Panc1 (cell line): ENCODE data around the gene MYO1H. TPM values are rescaled to one million over a fixed set of nuclear protein-coding genes. Genes with fewer than 3 reads are reported as not detected.

ENCODE experiments used
- ATAC-seq: fragments of 200-7000 bp; cut with Tn5 transposase; 2 replicates; pipeline ENCODE4 v1.9.1; 2020; ENCODE audit warnings: mild to moderate bottlenecking, moderate library complexity
- BruUV-seq: library from RNA; stranded (reverse); fragments of 400-500 nt; replicated peaks from 2 replicates; lab custom pipeline; 2021; lab: Mats Ljungman, UMichigan
- CTCF ChIA-PET: fragments of 300-600 bp; sonication (Branson Sonifier 250); formaldehyde crosslinking; loops from one replicate; lab custom pipeline; 2022; ENCODE audit warnings: antibody characterized with exemption; lab: Charles Lee
- POLR2A ChIA-PET: fragments of 300-600 bp; sonication (Branson Sonifier 250); formaldehyde crosslinking; loops from one replicate; lab custom pipeline; 2022; ENCODE audit warnings: antibody characterized with exemption; lab: Charles Lee
- DNase-seq: peaks from one replicate; pipeline ENCODE4 v3.0.0-alpha.2; 2010; ENCODE audit warnings: low read depth, low spot score
- H3K27ac ChIP-seq: 2 replicates; pipeline ENCODE4 v1.5.1; 2011; ENCODE audit warnings: mild to moderate bottlenecking, low read length, inconsistent platforms
- H3K27me3 ChIP-seq: fragments of 200-500 bp; sonication (Bioruptor generic); 2 replicates; pipeline ENCODE4 v1.6.0; 2014; ENCODE audit warnings: low read length, inconsistent platforms; ENCODE audit not compliant: control insufficient read depth, insufficient read depth
- H3K36me3 ChIP-seq: fragments of 200-500 bp; sonication (Bioruptor generic); 2 replicates; pipeline ENCODE4 v1.5.1; 2014; ENCODE audit warnings: inconsistent platforms, mild to moderate bottlenecking, low read length, moderate library complexity; ENCODE audit not compliant: control insufficient read depth, insufficient read depth
- H3K4me1 ChIP-seq: 2 replicates; pipeline ENCODE4 v1.5.1; 2011; ENCODE audit warnings: inconsistent platforms, mild to moderate bottlenecking, low read length, moderate library complexity; ENCODE audit not compliant: control insufficient read depth, insufficient read depth
- H3K4me3 ChIP-seq, 2 experiments: 2 replicates each; pipeline ENCODE4 v1.5.1; 2011 to 2012; ENCODE audit warnings: low read depth in 2 of 2, low read length in 2 of 2, mild to moderate bottlenecking in 2 of 2, inconsistent platforms in 1 of 2, moderate library complexity in 1 of 2
- H3K9me3 ChIP-seq: fragments of 200-500 bp; sonication (Bioruptor generic); 2 replicates; pipeline ENCODE4 v1.5.1; 2014; ENCODE audit warnings: low read depth, mild to moderate bottlenecking, inconsistent platforms, low read length, moderate library complexity; ENCODE audit not compliant: control insufficient read depth, insufficient read depth
- POLR2AphosphoS5 ChIP-seq: IDR thresholded peaks from 2 replicates; pipeline ENCODE4 v1.6.1; 2012; ENCODE audit warnings: mild to moderate bottlenecking, low read depth, low read length, moderate library complexity
- SIN3A ChIP-seq: IDR thresholded peaks from 2 replicates; pipeline ENCODE4 v1.6.1; 2012; ENCODE audit warnings: low read depth, mild to moderate bottlenecking, low read length, moderate library complexity, borderline replicate concordance; ENCODE audit not compliant: insufficient read depth
- TCF7L2 ChIP-seq: IDR thresholded peaks from 2 replicates; pipeline ENCODE4 v1.6.1; 2011; ENCODE audit warnings: mild to moderate bottlenecking, low read depth, low read length, inconsistent platforms
- in situ Hi-C: cut with HindIII; loops from 2 replicates; pipeline ENCODE4 v1.10.0; 2016; ENCODE audit warnings: low sequenced_read_pairs, low pct_unique_long_range_greater_than_20kb
- intact Hi-C: fragments of 100-400 bp; cut with micrococcal nuclease; formaldehyde crosslinking; loops from one replicate; pipeline ENCODE4 v1.10.0; 2022; ENCODE audit not compliant: unreplicated experiment
- total RNA-seq: library from RNA; stranded (reverse); gene quantifications from one replicate; pipeline ENCODE4 v1.2.1, GENCODE V29; 2021; ENCODE audit not compliant: unreplicated experiment
- TF ChIP-seq, protein P1 (sequence below), 2 experiments: IDR thresholded peaks; 2 replicates each; pipeline ENCODE4 v1.6.1; 2011 to 2012; ENCODE audit warnings: low read depth in 2 of 2, control low read depth in 1 of 2, low read length in 1 of 2, mild to moderate bottlenecking in 1 of 2, moderate library complexity in 1 of 2; ENCODE audit not compliant: insufficient read depth in 1 of 2
- TF ChIP-seq, protein P2 (sequence below): fragments of 450-650 bp; IDR thresholded peaks from 2 replicates; pipeline ENCODE4 v1.5.1; 2017; ENCODE audit warnings: mild to moderate bottlenecking

MYO1H gene
- total RNA-seq, 1 experiment from 2014 or later = not detected

DNA sequence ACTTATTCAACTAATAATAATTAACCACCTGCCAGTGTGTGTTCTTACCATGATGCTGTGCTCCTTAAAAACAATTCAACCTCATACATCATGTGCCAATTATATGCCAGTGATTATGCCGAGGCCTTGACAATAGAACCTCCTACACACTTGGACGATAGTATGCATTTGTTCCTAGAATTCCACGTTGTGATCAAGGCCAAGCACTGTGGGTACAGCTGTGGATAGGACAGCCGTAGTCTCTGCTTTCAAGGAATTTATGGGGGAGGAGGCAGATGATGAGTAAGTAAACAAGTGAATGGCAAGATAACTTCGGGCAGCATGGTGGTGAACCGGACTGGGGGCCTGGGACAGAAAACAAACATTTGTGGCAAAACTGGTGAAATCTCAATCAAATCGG is 18.0 kb upstream of the MYO1H start:
- H3K9me3 ChIP-seq = no peaks in the 10 kb centered on the region
- H3K27me3 ChIP-seq = no peaks in the 10 kb centered on the region; the same call in 1 of the 2 replicates
- intact Hi-C loops = no loop called here
- no peak for TF ChIP-seq POLR2AphosphoS5
- TF ChIP-seq, protein P1, sequence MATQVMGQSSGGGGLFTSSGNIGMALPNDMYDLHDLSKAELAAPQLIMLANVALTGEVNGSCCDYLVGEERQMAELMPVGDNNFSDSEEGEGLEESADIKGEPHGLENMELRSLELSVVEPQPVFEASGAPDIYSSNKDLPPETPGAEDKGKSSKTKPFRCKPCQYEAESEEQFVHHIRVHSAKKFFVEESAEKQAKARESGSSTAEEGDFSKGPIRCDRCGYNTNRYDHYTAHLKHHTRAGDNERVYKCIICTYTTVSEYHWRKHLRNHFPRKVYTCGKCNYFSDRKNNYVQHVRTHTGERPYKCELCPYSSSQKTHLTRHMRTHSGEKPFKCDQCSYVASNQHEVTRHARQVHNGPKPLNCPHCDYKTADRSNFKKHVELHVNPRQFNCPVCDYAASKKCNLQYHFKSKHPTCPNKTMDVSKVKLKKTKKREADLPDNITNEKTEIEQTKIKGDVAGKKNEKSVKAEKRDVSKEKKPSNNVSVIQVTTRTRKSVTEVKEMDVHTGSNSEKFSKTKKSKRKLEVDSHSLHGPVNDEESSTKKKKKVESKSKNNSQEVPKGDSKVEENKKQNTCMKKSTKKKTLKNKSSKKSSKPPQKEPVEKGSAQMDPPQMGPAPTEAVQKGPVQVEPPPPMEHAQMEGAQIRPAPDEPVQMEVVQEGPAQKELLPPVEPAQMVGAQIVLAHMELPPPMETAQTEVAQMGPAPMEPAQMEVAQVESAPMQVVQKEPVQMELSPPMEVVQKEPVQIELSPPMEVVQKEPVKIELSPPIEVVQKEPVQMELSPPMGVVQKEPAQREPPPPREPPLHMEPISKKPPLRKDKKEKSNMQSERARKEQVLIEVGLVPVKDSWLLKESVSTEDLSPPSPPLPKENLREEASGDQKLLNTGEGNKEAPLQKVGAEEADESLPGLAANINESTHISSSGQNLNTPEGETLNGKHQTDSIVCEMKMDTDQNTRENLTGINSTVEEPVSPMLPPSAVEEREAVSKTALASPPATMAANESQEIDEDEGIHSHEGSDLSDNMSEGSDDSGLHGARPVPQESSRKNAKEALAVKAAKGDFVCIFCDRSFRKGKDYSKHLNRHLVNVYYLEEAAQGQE (IDR thresholded peaks at IDR 0.05; ENCODE audit: insufficient read depth in 1 of 2, low read depth in 2 of 2, low read length in 1 of 2) = no peak
- TF ChIP-seq, protein P2, sequence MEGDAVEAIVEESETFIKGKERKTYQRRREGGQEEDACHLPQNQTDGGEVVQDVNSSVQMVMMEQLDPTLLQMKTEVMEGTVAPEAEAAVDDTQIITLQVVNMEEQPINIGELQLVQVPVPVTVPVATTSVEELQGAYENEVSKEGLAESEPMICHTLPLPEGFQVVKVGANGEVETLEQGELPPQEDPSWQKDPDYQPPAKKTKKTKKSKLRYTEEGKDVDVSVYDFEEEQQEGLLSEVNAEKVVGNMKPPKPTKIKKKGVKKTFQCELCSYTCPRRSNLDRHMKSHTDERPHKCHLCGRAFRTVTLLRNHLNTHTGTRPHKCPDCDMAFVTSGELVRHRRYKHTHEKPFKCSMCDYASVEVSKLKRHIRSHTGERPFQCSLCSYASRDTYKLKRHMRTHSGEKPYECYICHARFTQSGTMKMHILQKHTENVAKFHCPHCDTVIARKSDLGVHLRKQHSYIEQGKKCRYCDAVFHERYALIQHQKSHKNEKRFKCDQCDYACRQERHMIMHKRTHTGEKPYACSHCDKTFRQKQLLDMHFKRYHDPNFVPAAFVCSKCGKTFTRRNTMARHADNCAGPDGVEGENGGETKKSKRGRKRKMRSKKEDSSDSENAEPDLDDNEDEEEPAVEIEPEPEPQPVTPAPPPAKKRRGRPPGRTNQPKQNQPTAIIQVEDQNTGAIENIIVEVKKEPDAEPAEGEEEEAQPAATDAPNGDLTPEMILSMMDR = no peak
- no peak for TF ChIP-seq SIN3A
- no peak for TF ChIP-seq TCF7L2
- CTCF ChIA-PET = interaction anchor here (0.5 kb wide), 1 partner anchor 66 kb away, joined by 3 read pairs; no protein-coding TSS in a partner anchor
- H3K4me1 ChIP-seq = no peaks in the 10 kb centered on the region
- in situ Hi-C loops = no loop called here
- no peaks in the 10 kb centered on the region for H3K36me3 ChIP-seq
- BruUV-seq = no TSS peak
- ATAC-seq = no peak
- H3K27ac ChIP-seq = no peak overlapping the region
- POLR2A ChIA-PET = no interaction called here
- H3K4me3 ChIP-seq = no peak overlapping the region
- no peak for DNase-seq

DNA sequence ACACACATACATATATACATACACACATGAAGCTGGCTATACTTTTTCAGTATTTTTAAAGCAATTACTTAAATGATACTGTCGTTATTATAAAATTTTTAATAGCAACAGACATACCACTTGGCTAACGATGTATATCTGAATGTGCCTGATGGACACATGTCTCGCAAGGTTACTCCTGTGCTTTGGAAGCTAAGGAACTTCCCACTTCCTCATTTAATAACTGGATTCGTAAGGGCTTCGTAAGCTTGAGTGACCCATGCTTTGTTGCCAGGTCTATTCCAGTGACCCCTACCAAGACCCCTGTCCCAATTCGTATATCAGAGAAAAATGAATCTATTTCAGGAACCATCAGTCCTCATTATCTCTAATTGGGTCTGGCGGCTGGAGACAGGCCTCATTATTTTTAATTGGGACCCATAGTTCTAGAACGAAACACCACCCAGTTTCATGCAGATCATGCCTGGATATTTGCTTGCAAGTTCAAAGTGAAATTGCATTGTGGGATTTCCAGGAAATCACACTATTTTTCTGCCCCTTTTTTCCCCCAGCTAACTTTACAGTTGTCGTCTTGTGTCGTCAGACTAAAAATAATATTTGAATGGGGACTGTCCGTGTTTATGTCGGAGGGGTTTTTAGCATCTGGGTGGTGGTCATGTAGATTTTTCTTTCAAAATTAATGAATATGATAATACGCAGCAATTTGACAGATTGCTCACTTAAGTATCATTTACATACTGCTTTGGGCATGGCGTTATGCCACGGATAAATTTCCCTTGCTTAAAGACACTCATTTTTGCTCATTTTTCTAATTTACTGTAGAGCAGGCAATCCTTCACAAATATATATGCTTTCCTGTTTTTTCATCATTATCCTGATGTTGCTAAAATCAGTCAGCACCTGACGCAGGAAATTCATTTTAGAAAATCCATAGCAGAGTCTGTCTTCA is 17.1 kb upstream of the MYO1H start:
- Histone ChIP-seq H3K27ac (no peak overlapping the region), H3K27me3 (peaks cover 2% of the 10 kb centered on the region; the same call in 1 of the 2 replicates), H3K4me1 (no peaks in the 10 kb centered on the region), H3K4me3 (no peak overlapping the region), H3K36me3 (no peaks in the 10 kb centered on the region), H3K9me3 (no peaks in the 10 kb centered on the region)
- intact Hi-C loops (no loop called here), in situ Hi-C loops (no loop called here)
- POLR2A ChIA-PET = no interaction called here
- no TSS peak for BruUV-seq
- TF ChIP-seq TCF7L2 (no peak), POLR2AphosphoS5 (no peak), SIN3A (no peak)
- TF ChIP-seq, protein P1 (IDR thresholded peaks at IDR 0.05; ENCODE audit: insufficient read depth in 1 of 2, low read depth in 2 of 2, low read length in 1 of 2) = no peak
- TF ChIP-seq, protein P2 = no peak
- ATAC-seq (no peak), DNase-seq (no peak)
- CTCF ChIA-PET = no interaction called here
